ENCODE results near the gene CDC25B. TPM values are rescaled to one million over a fixed set of nuclear protein-coding genes. Genes with fewer than 3 reads are reported as not detected.

The CDC25B gene
- total and polyA plus RNA-seq, 2 of the 13 experiments (the other 11 are each of a cell fraction or from before 2014, with no cell fraction given): 14.5 to 19.4 TPM

DNA sequence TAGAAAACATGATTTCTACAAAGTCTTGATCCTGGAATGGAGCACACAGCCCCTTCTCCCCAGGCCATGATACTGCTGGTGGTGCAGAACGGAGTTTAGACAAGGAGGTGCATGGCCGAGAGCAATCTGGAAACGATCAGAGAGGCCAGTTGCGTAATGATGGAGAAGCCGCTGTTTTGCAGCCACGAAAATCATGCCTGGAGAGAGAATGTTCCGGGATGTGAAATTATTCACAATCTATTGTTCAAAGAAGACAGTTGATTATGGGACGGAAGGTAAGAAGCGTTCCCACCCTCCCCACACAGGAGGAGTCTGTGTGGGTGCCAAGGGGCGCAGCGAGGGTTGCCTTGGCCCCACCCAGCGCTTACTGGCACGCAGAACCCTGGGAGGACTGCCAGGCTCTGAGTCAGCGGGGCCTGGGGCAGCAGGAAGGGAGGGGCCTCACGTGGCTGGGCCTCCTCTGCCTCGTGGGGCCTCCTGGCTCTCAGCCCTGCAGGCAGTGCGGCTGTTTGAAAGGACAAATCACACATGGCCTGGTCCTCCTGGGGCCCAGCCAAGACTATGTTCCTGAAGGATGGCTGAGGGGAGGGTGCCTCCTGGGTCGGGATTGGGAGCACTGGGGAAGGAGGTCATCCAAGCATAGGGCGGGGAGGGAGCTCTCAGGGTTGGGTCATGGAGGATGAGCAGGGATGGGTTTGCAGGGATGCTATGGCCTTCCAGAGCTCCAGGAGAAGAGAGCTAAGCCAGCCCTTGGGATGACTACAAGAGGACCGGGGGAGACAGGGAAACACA is 15.6 kb downstream of the CDC25B start (continued):
- peak; percentile 95 for TF ChIP-seq ZNF430 (CRISPR knock-in tag; IDR thresholded peaks at IDR 0.05)
- TF ChIP-seq TGIF2 (CRISPR knock-in tag; IDR thresholded peaks at IDR 0.05): peak; percentile 93
- TF ChIP-seq ZNF3 (CRISPR knock-in tag; IDR thresholded peaks at IDR 0.05): peak; percentile 81; the same call in 1 of the 2 replicates
- peak; percentile 98 for TF ChIP-seq ZNF772 (CRISPR knock-in tag; IDR thresholded peaks at IDR 0.05)
- no peak for TF ChIP-seq PLRG1 (conservative IDR thresholded peaks at IDR 0.05)
- no peak for TF ChIP-seq EEA1 (CRISPR knock-in tag; IDR thresholded peaks at IDR 0.05; ENCODE audit: borderline replicate concordance)
- peak; percentile 98 for TF ChIP-seq KDM5B (CRISPR knock-in tag; IDR thresholded peaks at IDR 0.05; ENCODE audit: borderline replicate concordance)
- peak; percentile 86; the same call in 1 of the 2 replicates for TF ChIP-seq PAX8 (CRISPR knock-in tag; IDR thresholded peaks at IDR 0.05; ENCODE audit: borderline replicate concordance)
- peak; percentile 92; the same call in 1 of the 2 replicates for TF ChIP-seq ZNF510 (CRISPR knock-in tag; IDR thresholded peaks at IDR 0.05; ENCODE audit: low read depth)
- no peak for TF ChIP-seq ZBTB37 (CRISPR knock-in tag; IDR thresholded peaks at IDR 0.05)
- TF ChIP-seq ZSCAN21 (CRISPR knock-in tag; IDR thresholded peaks at IDR 0.05; ENCODE audit: borderline replicate concordance): peak; percentile 94; the same call in 1 of the 2 replicates
- 0 out of 2 replicates have a peak, but pooled peaks have one; percentile 14 for TF ChIP-seq SP140L (CRISPR knock-in tag; IDR thresholded peaks at IDR 0.05; ENCODE audit: borderline replicate concordance)
- TF ChIP-seq POGZ (CRISPR knock-in tag; IDR thresholded peaks at IDR 0.05): peak; percentile 72
- peak; percentile 95 for TF ChIP-seq HDAC1 (CRISPR knock-in tag; IDR thresholded peaks at IDR 0.05)
- peak; percentile 81 for TF ChIP-seq ZBTB7B (CRISPR knock-in tag; IDR thresholded peaks at IDR 0.05)
- TF ChIP-seq RBAK (CRISPR knock-in tag; IDR thresholded peaks at IDR 0.05): peak; percentile 60; the same call in 1 of the 2 replicates
- TF ChIP-seq, protein P1, sequence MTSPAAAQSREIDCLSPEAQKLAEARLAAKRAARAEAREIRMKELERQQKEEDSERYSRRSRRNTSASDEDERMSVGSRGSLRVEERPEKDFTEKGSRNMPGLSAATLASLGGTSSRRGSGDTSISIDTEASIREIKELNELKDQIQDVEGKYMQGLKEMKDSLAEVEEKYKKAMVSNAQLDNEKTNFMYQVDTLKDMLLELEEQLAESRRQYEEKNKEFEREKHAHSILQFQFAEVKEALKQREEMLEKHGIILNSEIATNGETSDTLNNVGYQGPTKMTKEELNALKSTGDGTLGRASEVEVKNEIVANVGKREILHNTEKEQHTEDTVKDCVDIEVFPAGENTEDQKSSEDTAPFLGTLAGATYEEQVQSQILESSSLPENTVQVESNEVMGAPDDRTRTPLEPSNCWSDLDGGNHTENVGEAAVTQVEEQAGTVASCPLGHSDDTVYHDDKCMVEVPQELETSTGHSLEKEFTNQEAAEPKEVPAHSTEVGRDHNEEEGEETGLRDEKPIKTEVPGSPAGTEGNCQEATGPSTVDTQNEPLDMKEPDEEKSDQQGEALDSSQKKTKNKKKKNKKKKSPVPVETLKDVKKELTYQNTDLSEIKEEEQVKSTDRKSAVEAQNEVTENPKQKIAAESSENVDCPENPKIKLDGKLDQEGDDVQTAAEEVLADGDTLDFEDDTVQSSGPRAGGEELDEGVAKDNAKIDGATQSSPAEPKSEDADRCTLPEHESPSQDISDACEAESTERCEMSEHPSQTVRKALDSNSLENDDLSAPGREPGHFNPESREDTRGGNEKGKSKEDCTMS (CRISPR knock-in tag; conservative IDR thresholded peaks at IDR 0.05): 0 out of 2 replicates have a peak, but pooled peaks have one; percentile 14
- TF ChIP-seq ZNF382 (CRISPR knock-in tag; IDR thresholded peaks at IDR 0.05; ENCODE audit: borderline replicate concordance): no peak
- no peak for TF ChIP-seq U2AF2 (IDR thresholded peaks at IDR 0.05; ENCODE audit: low read depth, low read length)
- peak; percentile 94 for TF ChIP-seq ZBTB38 (CRISPR knock-in tag; IDR thresholded peaks at IDR 0.05)
- TF ChIP-seq GPN1 (CRISPR knock-in tag; IDR thresholded peaks at IDR 0.05; ENCODE audit: borderline replicate concordance): no peak
- TF ChIP-seq STAT6 (CRISPR knock-in tag; IDR thresholded peaks at IDR 0.05; ENCODE audit: borderline replicate concordance): no peak
- TF ChIP-seq TEAD3 (CRISPR knock-in tag; optimal IDR thresholded peaks at IDR 0.05; ENCODE audit: borderline replicate concordance): peak; percentile 91
- no peak for TF ChIP-seq ZFP62 (CRISPR knock-in tag; IDR thresholded peaks at IDR 0.05)
- peak; percentile 88; the same call in 1 of the 2 replicates for TF ChIP-seq ZNF737 (CRISPR knock-in tag; IDR thresholded peaks at IDR 0.05; ENCODE audit: borderline replicate concordance)

Data from HepG2 (cell line).